CD4-positive, CD25-positive, alpha-beta regulatory T cell (primary cell): ENCODE data around the gene ANO6. TPM values are rescaled to one million over a fixed set of nuclear protein-coding genes. Genes with fewer than 3 reads are reported as not detected.

Source experiments
- ATAC-seq, 2 donors: fragments of 150-1000 bp; cut with Tn5 transposase; one replicate each; pipeline ENCODE4 v1.10.0; 2021; ENCODE audit warnings: low read depth in 2 of 2, moderate number of reproducible peaks in 2 of 2, moderate library complexity in 1 of 2
- DNase-seq, 3 donors: peaks; one replicate each; pipeline versions ENCODE4 v3.0.0 to v3.0.0-alpha.2; 2012 to 2022; ENCODE audit warnings: mixed read lengths in 1 of 3
- H3K27ac ChIP-seq: one replicate; pipeline ENCODE4 v1.7.0; 2013; ENCODE audit warnings: mild to moderate bottlenecking, low read length; ENCODE audit not compliant: insufficient read depth, poor library complexity, severe bottlenecking
- H3K27me3 ChIP-seq: one replicate; pipeline ENCODE4 v1.7.0; 2013; ENCODE audit warnings: low read length; ENCODE audit not compliant: control insufficient read depth, insufficient read depth
- H3K36me3 ChIP-seq: one replicate; pipeline ENCODE4 v1.7.0; 2013; ENCODE audit warnings: mild to moderate bottlenecking, low read length, moderate library complexity; ENCODE audit not compliant: control insufficient read depth, insufficient read depth
- H3K4me1 ChIP-seq: 2 replicates; pipeline ENCODE4 v1.7.0; 2013; ENCODE audit warnings: mild to moderate bottlenecking, low read length; ENCODE audit not compliant: insufficient read depth, control insufficient read depth, poor library complexity, severe bottlenecking
- H3K4me3 ChIP-seq: one replicate; pipeline ENCODE4 v1.7.0; 2013; ENCODE audit warnings: low read depth, mild to moderate bottlenecking, low read length, moderate library complexity
- H3K9me3 ChIP-seq, 2 experiments: 1 replicate in 1 of 2; 2 replicates in 1 of 2; pipeline ENCODE4 v1.7.0; 2013; ENCODE audit warnings: low read length in 2 of 2, mild to moderate bottlenecking in 1 of 2, moderate library complexity in 1 of 2; ENCODE audit not compliant: control insufficient read depth in 2 of 2
- H3K27ac Mint-ChIP-seq, 3 donors: one replicate each; pipeline ENCODE4 v1.8.0; 2020 to 2022; ENCODE audit warnings: mild to moderate bottlenecking in 3 of 3, mixed read lengths in 3 of 3, moderate library complexity in 2 of 3
- H3K27me3 Mint-ChIP-seq: one replicate; pipeline ENCODE4 v1.8.0; 2022; ENCODE audit warnings: mild to moderate bottlenecking, mixed read lengths
- H3K36me3 Mint-ChIP-seq: one replicate; pipeline ENCODE4 v1.8.0; 2020; ENCODE audit warnings: mixed read lengths
- H3K4me1 Mint-ChIP-seq, 4 donors: one replicate each; pipeline ENCODE4 v1.8.0; 2020 to 2022; ENCODE audit warnings: mixed read lengths in 4 of 4, mild to moderate bottlenecking in 1 of 4
- H3K4me3 Mint-ChIP-seq, 4 donors: one replicate each; pipeline ENCODE4 v1.8.0; 2020 to 2022; ENCODE audit warnings: mild to moderate bottlenecking in 4 of 4, mixed read lengths in 4 of 4, moderate library complexity in 3 of 4
- H3K9me3 Mint-ChIP-seq, 7 donors: one replicate each; pipeline ENCODE4 v1.8.0; 2020 to 2022; ENCODE audit warnings: mixed read lengths in 7 of 7, mild to moderate bottlenecking in 3 of 7, moderate library complexity in 2 of 7
- polyA plus RNA-seq, 4 donors: library from polyadenylated mRNA; unstranded; fragments of 300-500 nt; fragmentation: Illumina TruSeq; gene quantifications; one replicate each; pipeline ENCODE4 v1.2.3, GENCODE V29; 2021
- total RNA-seq: library from RNA; stranded (reverse); gene quantifications from one replicate; pipeline ENCODE4 v1.2.3, GENCODE V29; 2022

ANO6 gene
- total and polyA plus RNA-seq, 5 donors from 2014 or later = 19.9 to 30.1 (median 24.7) TPM

- no peak for ATAC-seq
- peaks cover 53% of the 10 kb centered on the region for H3K36me3 Mint-ChIP-seq
These were observed 202.6 kb downstream of the ANO6 start for GRCh38 chr12:45418520-45418919.

GRCh38 chr12:45419317-45419814, 203.5 kb downstream of the ANO6 start:
- Histone ChIP-seq H3K36me3 (peaks cover 52% of the 10 kb centered on the region), H3K4me1 (no peaks in the 10 kb centered on the region), H3K27ac (no peak overlapping the region), H3K4me3 (no peak overlapping the region), H3K9me3 (no peaks in the 10 kb centered on the region), H3K27me3 (no peaks in the 10 kb centered on the region)
- Mint-ChIP-seq H3K4me3 (no peak overlapping the region), H3K36me3 (peaks cover 59% of the 10 kb centered on the region), H3K27ac (peak overlapping the region in 1 of 3 donors; percentile 9), H3K9me3 (no peaks in the 10 kb centered on the region), H3K4me1 (peaks cover 0 to 4% (median 0%) of the 10 kb centered on the region in 4 donors), H3K27me3 (no peaks in the 10 kb centered on the region)
- ATAC-seq (no peak), DNase-seq (no peak)

More at GRCh38 chr12:45418520-45418919, 202.6 kb downstream of the ANO6 start:
- H3K27me3 Mint-ChIP-seq = no peaks in the 10 kb centered on the region
- H3K4me3 Mint-ChIP-seq = no peak overlapping the region
- no peaks in the 10 kb centered on the region for H3K4me1 ChIP-seq
- peaks cover 46% of the 10 kb centered on the region for H3K36me3 ChIP-seq
- H3K9me3 ChIP-seq = no peaks in the 10 kb centered on the region
- peaks cover 0 to 4% (median 0%) of the 10 kb centered on the region in 4 donors for H3K4me1 Mint-ChIP-seq
- H3K27ac Mint-ChIP-seq = no peak overlapping the region
- H3K27ac ChIP-seq = no peak overlapping the region
- no peak overlapping the region for H3K4me3 ChIP-seq
- no peaks in the 10 kb centered on the region for H3K9me3 Mint-ChIP-seq
- no peak for DNase-seq
- H3K27me3 ChIP-seq = no peaks in the 10 kb centered on the region

- no peaks in the 10 kb centered on the region for H3K27me3 Mint-ChIP-seq
- H3K9me3 Mint-ChIP-seq = no peaks in the 10 kb centered on the region
- no peaks in the 10 kb centered on the region for H3K27me3 ChIP-seq
- no peak overlapping the region for H3K4me3 Mint-ChIP-seq
- H3K4me1 Mint-ChIP-seq = peaks cover 0 to 6% (median 0%) of the 10 kb centered on the region in 4 donors
- peaks cover 63% of the 10 kb centered on the region for H3K36me3 Mint-ChIP-seq
- DNase-seq (no peak), ATAC-seq (no peak)
- peaks cover 59% of the 10 kb centered on the region for H3K36me3 ChIP-seq
- no peak overlapping the region for H3K27ac ChIP-seq
- H3K27ac Mint-ChIP-seq = no peak overlapping the region
- no peaks in the 10 kb centered on the region for H3K9me3 ChIP-seq
- no peak overlapping the region for H3K4me3 ChIP-seq
- H3K4me1 ChIP-seq = no peaks in the 10 kb centered on the region
These were observed 205.8 kb downstream of the ANO6 start for GRCh38 chr12:45421736-45422135.

- Histone ChIP-seq H3K4me3 (no peak overlapping the region), H3K27ac (no peak overlapping the region), H3K36me3 (peaks cover 55% of the 10 kb centered on the region), H3K27me3 (no peaks in the 10 kb centered on the region), H3K9me3 (no peaks in the 10 kb centered on the region), H3K4me1 (no peaks in the 10 kb centered on the region)
- Mint-ChIP-seq H3K36me3 (peaks cover 67% of the 10 kb centered on the region), H3K27ac (no peak overlapping the region), H3K9me3 (peaks cover 0 to 2% (median 0%) of the 10 kb centered on the region in 7 donors), H3K4me1 (peaks cover 0 to 6% (median 0%) of the 10 kb centered on the region in 4 donors), H3K27me3 (no peaks in the 10 kb centered on the region), H3K4me3 (no peak overlapping the region)
- ATAC-seq = no peak
- DNase-seq = no peak
These were observed 208.0 kb downstream of the ANO6 start for GRCh38 chr12:45423931-45424330.

- H3K36me3 Mint-ChIP-seq = peaks cover 68% of the 10 kb centered on the region
- Histone ChIP-seq H3K4me3 (no peak overlapping the region), H3K4me1 (no peaks in the 10 kb centered on the region), H3K27me3 (no peaks in the 10 kb centered on the region), H3K36me3 (peaks cover 58% of the 10 kb centered on the region), H3K9me3 (no peaks in the 10 kb centered on the region), H3K27ac (no peak overlapping the region)
- no peaks in the 10 kb centered on the region for H3K27me3 Mint-ChIP-seq
- H3K27ac Mint-ChIP-seq = no peak overlapping the region
- no peak overlapping the region for H3K4me3 Mint-ChIP-seq
- peaks cover 0 to 2% (median 0%) of the 10 kb centered on the region in 7 donors for H3K9me3 Mint-ChIP-seq
- ATAC-seq (no peak), DNase-seq (no peak)
- H3K4me1 Mint-ChIP-seq = peaks cover 0 to 6% (median 0%) of the 10 kb centered on the region in 4 donors
These were observed 209.5 kb downstream of the ANO6 start for GRCh38 chr12:45425426-45425825.

- DNase-seq = no peak
- Mint-ChIP-seq H3K27ac (peak overlapping the region in 2 of 3 donors; percentile 4 to 21), H3K9me3 (peaks cover 0 to 2% (median 0%) of the 10 kb centered on the region in 7 donors), H3K36me3 (peaks cover 65% of the 10 kb centered on the region), H3K4me1 (peaks cover 0 to 6% (median 1%) of the 10 kb centered on the region in 4 donors), H3K27me3 (no peaks in the 10 kb centered on the region), H3K4me3 (no peak overlapping the region)
- Histone ChIP-seq H3K4me3 (no peak overlapping the region), H3K27ac (no peak overlapping the region), H3K36me3 (peaks cover 60% of the 10 kb centered on the region), H3K4me1 (no peaks in the 10 kb centered on the region), H3K27me3 (no peaks in the 10 kb centered on the region), H3K9me3 (no peaks in the 10 kb centered on the region)
- no peak for ATAC-seq
These were observed 210.4 kb downstream of the ANO6 start for GRCh38 chr12:45426294-45426693.

GRCh38 chr12:45427042-45427441, 211.1 kb downstream of the ANO6 start:
- no peaks in the 10 kb centered on the region for H3K27me3 Mint-ChIP-seq
- DNase-seq (no peak), ATAC-seq (no peak)
- Histone ChIP-seq H3K9me3 (no peaks in the 10 kb centered on the region), H3K4me1 (no peaks in the 10 kb centered on the region), H3K27ac (no peak overlapping the region), H3K4me3 (no peak overlapping the region), H3K27me3 (no peaks in the 10 kb centered on the region), H3K36me3 (peaks cover 56% of the 10 kb centered on the region)
- H3K9me3 Mint-ChIP-seq = peaks cover 0 to 2% (median 0%) of the 10 kb centered on the region in 7 donors
- peaks cover 60% of the 10 kb centered on the region for H3K36me3 Mint-ChIP-seq
- no peak overlapping the region for H3K27ac Mint-ChIP-seq
- peaks cover 0 to 6% (median 2%) of the 10 kb centered on the region in 4 donors for H3K4me1 Mint-ChIP-seq
- peak overlapping the region in 1 of 4 donors; percentile 12 for H3K4me3 Mint-ChIP-seq

GRCh38 chr12:45429831-45430230, 213.9 kb downstream of the ANO6 start:
- Histone ChIP-seq H3K36me3 (peaks cover 34% of the 10 kb centered on the region), H3K27ac (no peak overlapping the region), H3K4me1 (no peaks in the 10 kb centered on the region), H3K9me3 (no peaks in the 10 kb centered on the region), H3K4me3 (no peak overlapping the region), H3K27me3 (no peaks in the 10 kb centered on the region)
- Mint-ChIP-seq H3K36me3 (peaks cover 38% of the 10 kb centered on the region), H3K27ac (no peak overlapping the region), H3K9me3 (peaks cover 0 to 2% (median 0%) of the 10 kb centered on the region in 7 donors), H3K27me3 (no peaks in the 10 kb centered on the region), H3K4me1 (peaks cover 0 to 6% (median 2%) of the 10 kb centered on the region in 4 donors), H3K4me3 (no peak overlapping the region)
- DNase-seq (no peak), ATAC-seq (no peak)
